Colon (tissue), 2 donors: ENCODE data around the gene OOEP.

Experiments used
- FAIRE-seq: peaks from 2 replicates; lab custom pipeline; 2012; peaks lifted over from hg19 to GRCh38; lab: Jason Lieb, UNC
- donor health status: control.
- donor health status: control.

OOEP gene

GRCh38 chr6:73364549-73364948 lies 5.1 kb downstream of the OOEP start:
- FAIRE-seq: no peak

- FAIRE-seq: no peak
These were observed 5.6 kb downstream of the OOEP start for GRCh38 chr6:73364121-73364520.

- no peak for FAIRE-seq
These were observed 6.2 kb downstream of the OOEP start for GRCh38 chr6:73363537-73363875.

GRCh38 chr6:73362869-73363536 lies 6.7 kb downstream of the OOEP start:
- no peak for FAIRE-seq

- no peak for FAIRE-seq
These were observed 7.3 kb downstream of the OOEP start, which contains the start of gene KHDC3L for GRCh38 chr6:73362358-73362757. Gene KHDC3L (plus strand): TSS chr6:73362658. CDS start chr6:73362730, 72 bp downstream.

- no peak for FAIRE-seq
These were observed 15.8 kb downstream of the OOEP start, which contains the start of gene DPPA5 for GRCh38 chr6:73353636-73354593. Gene DPPA5 (minus strand): TSS chr6:73354276. CDS start chr6:73354225, 51 bp downstream.

GRCh38 chr6:73349311-73349710 lies 20.4 kb downstream of the OOEP start:
- no peak for FAIRE-seq

GRCh38 chr6:73348550-73349204 lies 21.0 kb downstream of the OOEP start:
- no peak for FAIRE-seq

- FAIRE-seq: no peak
These were observed 26.5 kb downstream of the OOEP start for GRCh38 chr6:73343164-73343563.

- FAIRE-seq: no peak
These were observed 27.5 kb downstream of the OOEP start for GRCh38 chr6:73342174-73342573.

GRCh38 chr6:73341335-73341734 lies 28.4 kb downstream of the OOEP start:
- no peak for FAIRE-seq

GRCh38 chr6:73340048-73340447 lies 29.6 kb downstream of the OOEP start:
- no peak for FAIRE-seq

GRCh38 chr6:73339340-73339739 lies 30.4 kb downstream of the OOEP start:
- no peak for FAIRE-seq

- FAIRE-seq: no peak
These were observed 40.5 kb downstream of the OOEP start for GRCh38 chr6:73329201-73329600.

- FAIRE-seq: no peak
These were observed 40.9 kb downstream of the OOEP start for GRCh38 chr6:73328790-73329189.

GRCh38 chr6:73325656-73326055 lies 44.0 kb downstream of the OOEP start:
- no peak for FAIRE-seq

GRCh38 chr6:73323323-73323722 lies 46.4 kb downstream of the OOEP start:
- FAIRE-seq: no peak
